ENCODE data around the gene USP40. TPM values are rescaled to one million over a fixed set of nuclear protein-coding genes. Genes with fewer than 3 reads are reported as not detected.

The USP40 gene
- total and polyA plus RNA-seq, 9 of the 15 experiments (the other 6 are each of a cell fraction or from before 2014, with no cell fraction given): 5.5 to 15.0 (median 9.3) TPM

DNA sequence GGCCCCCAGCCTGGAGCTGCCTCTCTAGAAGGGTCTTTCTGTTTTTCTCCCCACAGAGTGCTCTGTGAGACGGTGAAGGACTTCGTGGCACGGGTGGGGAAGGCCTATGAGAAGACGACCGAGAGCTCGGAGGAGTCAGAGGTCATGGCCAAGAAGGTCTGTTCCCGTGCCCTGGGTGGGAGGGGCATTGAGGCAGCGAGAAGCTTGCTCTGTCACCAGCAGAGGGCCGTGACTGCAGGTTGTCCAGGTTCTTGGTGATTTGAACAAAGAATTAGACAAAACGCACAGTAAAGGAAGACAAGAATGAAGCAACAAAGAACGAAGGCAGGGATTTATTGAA is 118.4 kb downstream of the USP40 start:
- peak in 3 of 4 experiments; percentile 26 to 31 (median 31) for DNase-seq (ENCODE audit: extremely low read depth in 1 of 4, low spot score in 3 of 4)
- BruUV-seq (replicated peaks): no TSS peak
- TF ChIP-seq, protein P1, sequence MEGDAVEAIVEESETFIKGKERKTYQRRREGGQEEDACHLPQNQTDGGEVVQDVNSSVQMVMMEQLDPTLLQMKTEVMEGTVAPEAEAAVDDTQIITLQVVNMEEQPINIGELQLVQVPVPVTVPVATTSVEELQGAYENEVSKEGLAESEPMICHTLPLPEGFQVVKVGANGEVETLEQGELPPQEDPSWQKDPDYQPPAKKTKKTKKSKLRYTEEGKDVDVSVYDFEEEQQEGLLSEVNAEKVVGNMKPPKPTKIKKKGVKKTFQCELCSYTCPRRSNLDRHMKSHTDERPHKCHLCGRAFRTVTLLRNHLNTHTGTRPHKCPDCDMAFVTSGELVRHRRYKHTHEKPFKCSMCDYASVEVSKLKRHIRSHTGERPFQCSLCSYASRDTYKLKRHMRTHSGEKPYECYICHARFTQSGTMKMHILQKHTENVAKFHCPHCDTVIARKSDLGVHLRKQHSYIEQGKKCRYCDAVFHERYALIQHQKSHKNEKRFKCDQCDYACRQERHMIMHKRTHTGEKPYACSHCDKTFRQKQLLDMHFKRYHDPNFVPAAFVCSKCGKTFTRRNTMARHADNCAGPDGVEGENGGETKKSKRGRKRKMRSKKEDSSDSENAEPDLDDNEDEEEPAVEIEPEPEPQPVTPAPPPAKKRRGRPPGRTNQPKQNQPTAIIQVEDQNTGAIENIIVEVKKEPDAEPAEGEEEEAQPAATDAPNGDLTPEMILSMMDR (IDR thresholded peaks at IDR 0.05 in 2 of 3, conservative IDR thresholded peaks at IDR 0.05 in 1 of 3; ENCODE audit: insufficient read depth in 2 of 3, low read depth in 1 of 3, low read length in 3 of 3): peak; percentile 26 to 37 (median 32); a peak in 3 of 6 replicates
- TF ChIP-seq EWSR1 (IDR thresholded peaks at IDR 0.05; ENCODE audit: borderline replicate concordance, low read depth, partially characterized antibody): no peak
- TF ChIP-seq, protein P2, sequence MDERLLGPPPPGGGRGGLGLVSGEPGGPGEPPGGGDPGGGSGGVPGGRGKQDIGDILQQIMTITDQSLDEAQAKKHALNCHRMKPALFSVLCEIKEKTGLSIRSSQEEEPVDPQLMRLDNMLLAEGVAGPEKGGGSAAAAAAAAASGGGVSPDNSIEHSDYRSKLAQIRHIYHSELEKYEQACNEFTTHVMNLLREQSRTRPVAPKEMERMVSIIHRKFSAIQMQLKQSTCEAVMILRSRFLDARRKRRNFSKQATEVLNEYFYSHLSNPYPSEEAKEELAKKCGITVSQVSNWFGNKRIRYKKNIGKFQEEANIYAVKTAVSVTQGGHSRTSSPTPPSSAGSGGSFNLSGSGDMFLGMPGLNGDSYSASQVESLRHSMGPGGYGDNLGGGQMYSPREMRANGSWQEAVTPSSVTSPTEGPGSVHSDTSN (CRISPR knock-in tag; IDR thresholded peaks at IDR 0.05; ENCODE audit: low read depth): no peak
- TF ChIP-seq, protein P2 (tag; conservative IDR thresholded peaks at IDR 0.05; ENCODE audit: low read depth): no peak
- 71% methylated on average over 7 of the region's 11 CpGs for WGBS (ENCODE audit: insufficient coverage, low coverage, missing lambda C conversion rate)
- H4K20me1 ChIP-seq (replicated peaks; ENCODE audit: control insufficient read depth, insufficient read depth, low read length): no peaks in the 10 kb centered on the region
- ChIA-PET POLR2A (interaction anchor here (0.5 to 0.7 kb wide), 2 partner anchors 148 to 152 kb away, joined by 3 read pairs; no protein-coding TSS in a partner anchor), CTCF (ENCODE audit: low intra/inter-chr PET ratio) (no interaction called here)
- no peak for FAIRE-seq
- no peaks in the 10 kb centered on the region for H3K27me3 ChIP-seq (ENCODE audit: control insufficient read depth in 2 of 2, insufficient read depth in 2 of 2, low read length in 2 of 2)
- peak; percentile 61 for ATAC-seq
- no peak overlapping the region for H3K9ac ChIP-seq (ENCODE audit: insufficient read depth in 1 of 2, low read depth in 2 of 2, low read length in 2 of 2)
- H3K4me2 ChIP-seq (ENCODE audit: insufficient read depth, low read length): no peak overlapping the region
- no peaks in the 10 kb centered on the region for H3K9me3 ChIP-seq (replicated peaks; ENCODE audit: control insufficient read depth, insufficient read depth, low read depth, low read length)
- no peak overlapping the region for H2AFZ ChIP-seq (ENCODE audit: low read depth, low read length)
- peaks cover 7 to 18% of the 10 kb centered on the region in 2 experiments; a peak in 4 of 5 replicates for H3K4me1 ChIP-seq (replicated peaks in 1 of 2; ENCODE audit: control insufficient read depth in 2 of 2, insufficient read depth in 2 of 2, low read length in 2 of 2)
- peaks cover 54% of the 10 kb centered on the region; the same call in 2 of the 3 replicates for H3K36me3 ChIP-seq (ENCODE audit: control insufficient read depth, insufficient read depth, low read length)
- H3K27ac ChIP-seq (ENCODE audit: extremely low read depth, low read depth, low read length): no peak overlapping the region
- H3K79me2 ChIP-seq (ENCODE audit: control insufficient read depth, insufficient read depth, low read length): no peaks in the 10 kb centered on the region
- H3K9me1 ChIP-seq (ENCODE audit: control insufficient read depth, insufficient read depth, low read length): no peaks in the 10 kb centered on the region
- in situ Hi-C loops (cut with MboI): no loop called here
- no peak overlapping the region for H3K4me3 ChIP-seq
- intact Hi-C loops (cut with micrococcal nuclease): loop anchor here (10.0 kb wide), 1 partner anchor 183 kb away; no protein-coding TSS in a partner anchor
